ENCODE measurements around the gene LONP2.
A peak's percentile ranks its signal among the peaks of the same experiment; 100 is the strongest.
"Not testable (repeated sequence)": the region's sequence is repeated elsewhere in the genome, so short reads cannot be mapped to it uniquely, and the experiment has no call there.

The LONP2 gene

DNA sequence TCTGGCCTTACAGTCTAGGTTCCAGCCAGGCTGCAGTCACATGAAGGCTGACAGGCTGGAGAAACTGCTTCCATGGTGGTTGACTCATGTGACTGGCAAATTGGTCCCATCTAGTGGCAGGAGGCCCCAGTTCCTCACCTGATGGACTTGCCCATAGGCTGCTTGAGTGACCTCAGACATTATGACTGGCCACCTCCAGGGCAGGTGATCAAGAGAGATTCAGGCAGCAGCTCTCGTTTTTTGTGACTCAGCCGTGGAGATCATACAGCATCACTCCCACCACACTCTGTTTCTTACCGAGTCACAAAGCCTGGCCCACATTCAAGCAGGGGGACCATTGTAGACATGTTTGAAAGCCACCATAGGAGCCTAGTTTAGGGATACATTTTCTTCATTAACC is 106.6 kb downstream of the LONP2 start:
- peaks cover 52% of the 10 kb centered on the region for H3K36me3 ChIP-seq (ENCODE audit: insufficient read depth, low read length)
- no peak overlapping the region for H3K27ac ChIP-seq (ENCODE audit: low read depth, low read length, poor library complexity, severe bottlenecking)
- H3F3A ChIP-seq (ENCODE audit: insufficient read depth, low read length), result no peaks in the 10 kb centered on the region; the same call in 1 of the 2 replicates
- H3K9ac ChIP-seq (ENCODE audit: low read length), result no peak overlapping the region
- no peak overlapping the region for H3K4me2 ChIP-seq (ENCODE audit: low read length)
- no peak overlapping the region for H2AFZ ChIP-seq (ENCODE audit: low read length)
- H3K4me1 ChIP-seq (ENCODE audit: insufficient read depth, low read length, severe bottlenecking), result peaks cover 13% of the 10 kb centered on the region
- no peaks in the 10 kb centered on the region for H4K20me1 ChIP-seq (ENCODE audit: insufficient read depth, low read length)
- no peaks in the 10 kb centered on the region for H3K9me2 ChIP-seq (ENCODE audit: low read depth, low read length)
- no peaks in the 10 kb centered on the region for H3K9me3 ChIP-seq (ENCODE audit: low read length)
- H3K79me2 ChIP-seq (ENCODE audit: insufficient read depth, low read length), result no peaks in the 10 kb centered on the region
- no peaks in the 10 kb centered on the region for H3K27me3 ChIP-seq (ENCODE audit: insufficient read depth, low read length)
- no peak for TF ChIP-seq EZH2 (IDR thresholded peaks at IDR 0.05; ENCODE audit: borderline replicate concordance, low read length)
- TF ChIP-seq, protein P1, sequence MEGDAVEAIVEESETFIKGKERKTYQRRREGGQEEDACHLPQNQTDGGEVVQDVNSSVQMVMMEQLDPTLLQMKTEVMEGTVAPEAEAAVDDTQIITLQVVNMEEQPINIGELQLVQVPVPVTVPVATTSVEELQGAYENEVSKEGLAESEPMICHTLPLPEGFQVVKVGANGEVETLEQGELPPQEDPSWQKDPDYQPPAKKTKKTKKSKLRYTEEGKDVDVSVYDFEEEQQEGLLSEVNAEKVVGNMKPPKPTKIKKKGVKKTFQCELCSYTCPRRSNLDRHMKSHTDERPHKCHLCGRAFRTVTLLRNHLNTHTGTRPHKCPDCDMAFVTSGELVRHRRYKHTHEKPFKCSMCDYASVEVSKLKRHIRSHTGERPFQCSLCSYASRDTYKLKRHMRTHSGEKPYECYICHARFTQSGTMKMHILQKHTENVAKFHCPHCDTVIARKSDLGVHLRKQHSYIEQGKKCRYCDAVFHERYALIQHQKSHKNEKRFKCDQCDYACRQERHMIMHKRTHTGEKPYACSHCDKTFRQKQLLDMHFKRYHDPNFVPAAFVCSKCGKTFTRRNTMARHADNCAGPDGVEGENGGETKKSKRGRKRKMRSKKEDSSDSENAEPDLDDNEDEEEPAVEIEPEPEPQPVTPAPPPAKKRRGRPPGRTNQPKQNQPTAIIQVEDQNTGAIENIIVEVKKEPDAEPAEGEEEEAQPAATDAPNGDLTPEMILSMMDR (IDR thresholded peaks at IDR 0.05; ENCODE audit: low read length), result no peak
- H3K4me3 ChIP-seq (ENCODE audit: low read depth, low read length, poor library complexity, severe bottlenecking), result no peak overlapping the region

DNA sequence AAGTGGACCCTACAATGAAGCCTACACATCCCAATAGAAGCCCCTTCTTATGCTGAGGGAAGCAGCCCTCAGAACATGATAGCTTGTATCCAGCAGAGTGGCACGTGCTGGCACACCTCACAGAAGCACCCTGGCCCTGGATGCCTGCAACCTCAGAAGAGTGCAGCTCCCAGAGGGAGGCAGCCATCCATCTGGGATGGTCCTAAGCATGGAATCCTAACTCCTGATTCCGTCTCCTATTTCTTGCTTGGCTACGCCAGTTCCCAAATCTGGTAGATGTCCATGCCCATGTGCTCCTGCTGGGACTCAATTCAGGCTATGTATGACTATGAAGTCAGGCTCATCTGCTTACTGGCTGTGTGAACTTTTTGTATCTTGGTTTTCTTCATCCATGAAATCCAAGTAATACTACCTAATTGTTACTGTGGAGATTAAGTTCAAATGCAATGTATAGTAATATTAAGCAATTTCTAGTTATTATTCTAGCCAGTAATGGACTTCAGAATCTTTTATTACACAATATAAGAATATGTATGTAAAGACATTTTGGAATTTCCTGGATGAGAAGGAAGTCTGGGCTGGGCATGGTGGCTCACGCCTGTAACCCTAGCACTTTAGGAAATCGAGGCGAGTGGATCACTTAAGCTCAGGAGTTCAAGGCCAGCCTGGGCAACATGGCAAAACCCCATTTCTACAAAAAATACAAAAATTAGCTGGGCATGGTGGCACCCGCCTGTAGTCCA is 108.7 kb downstream of the LONP2 start:
- Histone ChIP-seq H3K9me2 (ENCODE audit: low read depth, low read length) (no peaks in the 10 kb centered on the region), H3K36me3 (ENCODE audit: insufficient read depth, low read length) (peaks cover 46% of the 10 kb centered on the region), H3K79me2 (ENCODE audit: insufficient read depth, low read length) (no peaks in the 10 kb centered on the region), H3K4me3 (ENCODE audit: low read depth, low read length, poor library complexity, severe bottlenecking) (no peak overlapping the region), H4K20me1 (ENCODE audit: insufficient read depth, low read length) (no peaks in the 10 kb centered on the region), H3K27me3 (ENCODE audit: insufficient read depth, low read length) (no peaks in the 10 kb centered on the region), H3K4me2 (ENCODE audit: low read length) (no peak overlapping the region), H3F3A (ENCODE audit: insufficient read depth, low read length) (no peaks in the 10 kb centered on the region; the same call in 1 of the 2 replicates), H3K9me3 (ENCODE audit: low read length) (no peaks in the 10 kb centered on the region), H3K27ac (ENCODE audit: low read depth, low read length, poor library complexity, severe bottlenecking) (no peak overlapping the region), H3K4me1 (ENCODE audit: insufficient read depth, low read length, severe bottlenecking) (peaks cover 20% of the 10 kb centered on the region), H3K9ac (ENCODE audit: low read length) (no peak overlapping the region), H2AFZ (ENCODE audit: low read length) (no peak overlapping the region)
- TF ChIP-seq, protein P1 (IDR thresholded peaks at IDR 0.05; ENCODE audit: low read length), result no peak
- no peak for TF ChIP-seq EZH2 (IDR thresholded peaks at IDR 0.05; ENCODE audit: borderline replicate concordance, low read length)

DNA sequence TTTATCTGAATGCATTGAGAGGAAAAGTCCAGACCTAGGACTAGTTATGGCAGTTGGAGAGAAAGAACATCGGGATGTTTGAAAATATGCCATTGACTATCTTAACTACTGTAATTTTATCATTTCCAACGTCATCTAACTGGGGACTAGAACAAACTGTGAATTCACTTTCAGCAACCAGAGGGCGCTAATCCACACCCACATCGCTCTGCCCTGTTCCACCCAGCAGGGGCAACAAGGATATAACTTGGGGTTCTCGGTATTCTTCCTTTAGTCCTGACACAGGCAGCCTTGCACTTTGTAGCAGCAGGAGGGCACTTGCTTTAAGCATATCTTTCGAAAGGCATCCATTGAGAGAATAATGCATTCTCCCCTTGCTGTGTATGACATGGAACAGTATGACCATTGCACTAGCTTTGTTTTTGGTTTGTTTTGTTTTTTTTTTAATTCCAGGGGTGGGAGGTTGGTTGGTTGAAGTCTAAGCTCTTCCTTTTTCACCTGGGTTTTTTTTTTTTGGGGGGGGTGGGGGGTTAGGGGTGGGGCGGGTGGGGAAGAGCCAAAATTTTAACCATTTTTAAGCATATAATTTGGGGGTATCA is 109.6 kb downstream of the LONP2 start:
- no peaks in the 10 kb centered on the region for H3K9me3 ChIP-seq (ENCODE audit: low read length)
- H4K20me1 ChIP-seq (ENCODE audit: insufficient read depth, low read length), result no peaks in the 10 kb centered on the region
- no peak overlapping the region for H3K27ac ChIP-seq (ENCODE audit: low read depth, low read length, poor library complexity, severe bottlenecking)
- peaks cover 20% of the 10 kb centered on the region for H3K4me1 ChIP-seq (ENCODE audit: insufficient read depth, low read length, severe bottlenecking)
- no peak overlapping the region for H3K4me2 ChIP-seq (ENCODE audit: low read length)
- no peak overlapping the region for H2AFZ ChIP-seq (ENCODE audit: low read length)
- no peak overlapping the region for H3K9ac ChIP-seq (ENCODE audit: low read length)
- TF ChIP-seq EZH2 (IDR thresholded peaks at IDR 0.05; ENCODE audit: borderline replicate concordance, low read length), result no peak
- TF ChIP-seq, protein P1 (IDR thresholded peaks at IDR 0.05; ENCODE audit: low read length), result peak; percentile 97
- no peaks in the 10 kb centered on the region for H3K79me2 ChIP-seq (ENCODE audit: insufficient read depth, low read length)
- H3K36me3 ChIP-seq (ENCODE audit: insufficient read depth, low read length), result peaks cover 46% of the 10 kb centered on the region
- H3F3A ChIP-seq (ENCODE audit: insufficient read depth, low read length), result no peaks in the 10 kb centered on the region; the same call in 1 of the 2 replicates
- H3K4me3 ChIP-seq (ENCODE audit: low read depth, low read length, poor library complexity, severe bottlenecking), result no peak overlapping the region
- no peaks in the 10 kb centered on the region for H3K9me2 ChIP-seq (ENCODE audit: low read depth, low read length)
- no peaks in the 10 kb centered on the region for H3K27me3 ChIP-seq (ENCODE audit: insufficient read depth, low read length)

DNA sequence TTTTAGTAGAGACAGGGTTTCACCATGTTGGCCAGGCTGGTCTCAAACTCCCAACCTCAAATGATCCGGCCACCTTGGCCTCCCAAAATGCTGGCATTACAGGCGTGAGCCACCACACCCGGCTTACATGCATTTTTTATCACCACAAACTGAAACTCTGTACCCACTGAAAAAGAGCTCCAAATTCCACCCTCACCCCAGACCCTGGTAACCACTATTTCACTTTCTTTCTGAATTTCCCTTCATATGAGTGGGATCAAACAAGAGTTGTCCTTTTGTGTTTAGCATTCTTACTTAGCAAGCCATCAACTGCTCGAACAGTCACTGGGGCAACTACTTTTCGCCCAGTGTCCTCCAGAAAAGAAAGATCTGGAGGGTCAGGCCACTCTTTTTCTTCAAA is 110.3 kb downstream of the LONP2 start:
- H3K4me1 ChIP-seq (ENCODE audit: insufficient read depth, low read length, severe bottlenecking), result peaks cover 20% of the 10 kb centered on the region
- H3K79me2 ChIP-seq (ENCODE audit: insufficient read depth, low read length); H3K27ac ChIP-seq (ENCODE audit: low read depth, low read length, poor library complexity, severe bottlenecking); H3K9ac ChIP-seq (ENCODE audit: low read length); H3K9me2 ChIP-seq (ENCODE audit: low read depth, low read length); H3K9me3 ChIP-seq (ENCODE audit: low read length); H3F3A ChIP-seq (ENCODE audit: insufficient read depth, low read length); H4K20me1 ChIP-seq (ENCODE audit: insufficient read depth, low read length); H3K4me3 ChIP-seq (ENCODE audit: low read depth, low read length, poor library complexity, severe bottlenecking); H3K4me2 ChIP-seq (ENCODE audit: low read length); H3K27me3 ChIP-seq (ENCODE audit: insufficient read depth, low read length); H2AFZ ChIP-seq (ENCODE audit: low read length): not testable (repeated sequence)
- H3K36me3 ChIP-seq (ENCODE audit: insufficient read depth, low read length), result peaks cover 44% of the 10 kb centered on the region
